GM13976 (cell line): Measurements from ENCODE around the gene IQGAP1.

ENCODE experiments used
- DNase-seq: peaks from one replicate; pipeline ENCODE4 v3.0.0; 2012; ENCODE audit warnings: low spot score
- in situ Hi-C: fragments of 300-500 bp; cut with MboI; formaldehyde crosslinking; loops from one replicate; pipeline ENCODE4 v1.12.0; 2022; ENCODE audit warnings: low sequenced_read_pairs, mixed read lengths, inconsistent platforms; ENCODE audit not compliant: unreplicated experiment
- TF ChIP-seq, protein P1 (sequence below): IDR thresholded peaks from 2 replicates; pipeline ENCODE4 v1.5.1; 2012; ENCODE audit warnings: borderline replicate concordance, mild to moderate bottlenecking; ENCODE audit not compliant: insufficient read depth; ENCODE audit errors: extremely low read depth, missing control alignments, control extremely low read depth

Gene IQGAP1, protein sequence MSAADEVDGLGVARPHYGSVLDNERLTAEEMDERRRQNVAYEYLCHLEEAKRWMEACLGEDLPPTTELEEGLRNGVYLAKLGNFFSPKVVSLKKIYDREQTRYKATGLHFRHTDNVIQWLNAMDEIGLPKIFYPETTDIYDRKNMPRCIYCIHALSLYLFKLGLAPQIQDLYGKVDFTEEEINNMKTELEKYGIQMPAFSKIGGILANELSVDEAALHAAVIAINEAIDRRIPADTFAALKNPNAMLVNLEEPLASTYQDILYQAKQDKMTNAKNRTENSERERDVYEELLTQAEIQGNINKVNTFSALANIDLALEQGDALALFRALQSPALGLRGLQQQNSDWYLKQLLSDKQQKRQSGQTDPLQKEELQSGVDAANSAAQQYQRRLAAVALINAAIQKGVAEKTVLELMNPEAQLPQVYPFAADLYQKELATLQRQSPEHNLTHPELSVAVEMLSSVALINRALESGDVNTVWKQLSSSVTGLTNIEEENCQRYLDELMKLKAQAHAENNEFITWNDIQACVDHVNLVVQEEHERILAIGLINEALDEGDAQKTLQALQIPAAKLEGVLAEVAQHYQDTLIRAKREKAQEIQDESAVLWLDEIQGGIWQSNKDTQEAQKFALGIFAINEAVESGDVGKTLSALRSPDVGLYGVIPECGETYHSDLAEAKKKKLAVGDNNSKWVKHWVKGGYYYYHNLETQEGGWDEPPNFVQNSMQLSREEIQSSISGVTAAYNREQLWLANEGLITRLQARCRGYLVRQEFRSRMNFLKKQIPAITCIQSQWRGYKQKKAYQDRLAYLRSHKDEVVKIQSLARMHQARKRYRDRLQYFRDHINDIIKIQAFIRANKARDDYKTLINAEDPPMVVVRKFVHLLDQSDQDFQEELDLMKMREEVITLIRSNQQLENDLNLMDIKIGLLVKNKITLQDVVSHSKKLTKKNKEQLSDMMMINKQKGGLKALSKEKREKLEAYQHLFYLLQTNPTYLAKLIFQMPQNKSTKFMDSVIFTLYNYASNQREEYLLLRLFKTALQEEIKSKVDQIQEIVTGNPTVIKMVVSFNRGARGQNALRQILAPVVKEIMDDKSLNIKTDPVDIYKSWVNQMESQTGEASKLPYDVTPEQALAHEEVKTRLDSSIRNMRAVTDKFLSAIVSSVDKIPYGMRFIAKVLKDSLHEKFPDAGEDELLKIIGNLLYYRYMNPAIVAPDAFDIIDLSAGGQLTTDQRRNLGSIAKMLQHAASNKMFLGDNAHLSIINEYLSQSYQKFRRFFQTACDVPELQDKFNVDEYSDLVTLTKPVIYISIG (N-terminal part only)

GRCh38 chr15:90387534-90388461, at the start of gene IQGAP1:
Gene IQGAP1, plus strand, starts transcription at chr15:90388242. Its CDS starts 100 bp downstream, at chr15:90388342.
- TF ChIP-seq, protein P1, sequence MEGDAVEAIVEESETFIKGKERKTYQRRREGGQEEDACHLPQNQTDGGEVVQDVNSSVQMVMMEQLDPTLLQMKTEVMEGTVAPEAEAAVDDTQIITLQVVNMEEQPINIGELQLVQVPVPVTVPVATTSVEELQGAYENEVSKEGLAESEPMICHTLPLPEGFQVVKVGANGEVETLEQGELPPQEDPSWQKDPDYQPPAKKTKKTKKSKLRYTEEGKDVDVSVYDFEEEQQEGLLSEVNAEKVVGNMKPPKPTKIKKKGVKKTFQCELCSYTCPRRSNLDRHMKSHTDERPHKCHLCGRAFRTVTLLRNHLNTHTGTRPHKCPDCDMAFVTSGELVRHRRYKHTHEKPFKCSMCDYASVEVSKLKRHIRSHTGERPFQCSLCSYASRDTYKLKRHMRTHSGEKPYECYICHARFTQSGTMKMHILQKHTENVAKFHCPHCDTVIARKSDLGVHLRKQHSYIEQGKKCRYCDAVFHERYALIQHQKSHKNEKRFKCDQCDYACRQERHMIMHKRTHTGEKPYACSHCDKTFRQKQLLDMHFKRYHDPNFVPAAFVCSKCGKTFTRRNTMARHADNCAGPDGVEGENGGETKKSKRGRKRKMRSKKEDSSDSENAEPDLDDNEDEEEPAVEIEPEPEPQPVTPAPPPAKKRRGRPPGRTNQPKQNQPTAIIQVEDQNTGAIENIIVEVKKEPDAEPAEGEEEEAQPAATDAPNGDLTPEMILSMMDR, result no peak
- DNase-seq, result peak; percentile 98
- in situ Hi-C loops, result no loop called here

DNA sequence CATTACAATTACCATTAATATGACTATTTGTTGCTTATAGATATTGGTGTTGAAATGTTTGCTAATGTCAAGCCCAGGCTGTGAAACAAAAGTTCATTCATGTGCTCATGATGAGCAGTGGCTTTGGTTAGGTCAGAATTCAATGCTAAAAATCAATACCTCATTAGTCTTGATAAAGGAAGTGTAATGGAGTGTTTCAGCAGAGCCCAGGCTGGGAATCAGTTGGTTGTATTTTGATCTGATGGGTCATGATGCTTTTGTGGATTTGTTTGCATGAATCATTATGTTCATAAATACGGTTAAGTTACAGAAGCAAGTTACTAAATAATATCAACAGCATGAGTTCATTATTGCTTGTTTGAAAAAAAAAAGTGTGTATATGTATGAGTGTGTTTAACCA, 49.5 kb upstream of the IQGAP1 start:
- DNase-seq, result no peak
- in situ Hi-C loops, result no loop called here
- TF ChIP-seq, protein P1, result no peak

DNA sequence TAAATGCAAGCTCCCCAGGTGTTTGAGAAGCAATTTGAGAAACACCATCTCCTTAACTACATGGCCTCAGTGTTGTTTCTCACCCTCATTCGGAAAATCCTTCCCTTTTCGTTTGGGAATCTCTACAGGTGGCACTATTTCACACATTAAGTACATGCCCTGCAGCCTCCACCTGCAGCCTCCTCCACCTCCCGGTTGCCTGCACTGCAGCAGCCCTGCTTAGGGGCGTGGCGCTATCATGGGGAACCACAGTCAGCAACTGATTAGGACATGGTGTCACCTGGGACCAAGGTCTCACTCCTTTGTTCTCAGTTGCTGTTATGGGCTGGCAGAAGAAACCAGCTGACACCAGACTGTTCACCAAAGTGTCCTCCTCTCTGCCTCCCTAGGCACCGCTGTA, 47.7 kb upstream of the IQGAP1 start:
- in situ Hi-C loops, result no loop called here
- no peak for DNase-seq
- TF ChIP-seq, protein P1, result no peak

GRCh38 chr15:90343302-90343790, 44.7 kb upstream of the IQGAP1 start:
- TF ChIP-seq, protein P1, result no peak
- in situ Hi-C loops, result no loop called here
- no peak for DNase-seq

- TF ChIP-seq, protein P1, result no peak
- in situ Hi-C loops, result no loop called here
- no peak for DNase-seq
Observed at GRCh38 chr15:90344662-90345061, 43.4 kb upstream of the IQGAP1 start.
